Choroid plexus epithelial cell (primary cell): ENCODE results near the gene TSSK2.

Experiments used
- DNase-seq: peaks from one replicate; pipeline ENCODE4 v3.0.0-alpha.2; 2010; ENCODE audit warnings: low read depth
- H3K4me3 ChIP-seq: 2 replicates; pipeline ENCODE4 v1.5.1; 2011; ENCODE audit warnings: low read depth, mild to moderate bottlenecking, control low read depth, low read length, moderate library complexity
- TF ChIP-seq, protein P1 (sequence below): conservative IDR thresholded peaks from 2 replicates; pipeline ENCODE4 v1.5.1; 2011; ENCODE audit warnings: low read depth, mild to moderate bottlenecking, control low read depth, inconsistent platforms, low read length, moderate library complexity

The TSSK2 gene

DNA sequence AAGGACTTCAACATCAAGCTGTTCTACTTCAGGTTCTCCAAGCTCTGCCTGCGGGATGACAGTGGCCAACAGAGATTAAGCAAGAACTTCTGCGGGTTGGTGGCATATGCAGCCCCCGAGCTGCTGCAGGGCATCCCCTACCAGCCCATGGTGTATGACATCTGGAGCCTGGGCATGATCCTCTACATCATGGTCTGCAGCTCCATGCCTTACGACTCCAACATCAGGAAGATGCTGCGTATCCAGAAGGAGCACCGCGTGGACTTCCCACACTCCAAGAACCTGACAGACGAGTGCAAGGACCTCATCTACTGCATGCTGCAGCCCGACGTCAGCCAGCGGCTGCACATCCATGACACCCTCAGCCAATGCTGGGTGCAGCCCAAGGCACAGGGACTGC lies 6.1 kb upstream of the TSSK2 start:
- no peak overlapping the region for H3K4me3 ChIP-seq
- DNase-seq: no peak

GRCh38 chr22:19125474-19126308 lies 5.4 kb upstream of the TSSK2 start:
- H3K4me3 ChIP-seq: no peak overlapping the region
- TF ChIP-seq, protein P1, sequence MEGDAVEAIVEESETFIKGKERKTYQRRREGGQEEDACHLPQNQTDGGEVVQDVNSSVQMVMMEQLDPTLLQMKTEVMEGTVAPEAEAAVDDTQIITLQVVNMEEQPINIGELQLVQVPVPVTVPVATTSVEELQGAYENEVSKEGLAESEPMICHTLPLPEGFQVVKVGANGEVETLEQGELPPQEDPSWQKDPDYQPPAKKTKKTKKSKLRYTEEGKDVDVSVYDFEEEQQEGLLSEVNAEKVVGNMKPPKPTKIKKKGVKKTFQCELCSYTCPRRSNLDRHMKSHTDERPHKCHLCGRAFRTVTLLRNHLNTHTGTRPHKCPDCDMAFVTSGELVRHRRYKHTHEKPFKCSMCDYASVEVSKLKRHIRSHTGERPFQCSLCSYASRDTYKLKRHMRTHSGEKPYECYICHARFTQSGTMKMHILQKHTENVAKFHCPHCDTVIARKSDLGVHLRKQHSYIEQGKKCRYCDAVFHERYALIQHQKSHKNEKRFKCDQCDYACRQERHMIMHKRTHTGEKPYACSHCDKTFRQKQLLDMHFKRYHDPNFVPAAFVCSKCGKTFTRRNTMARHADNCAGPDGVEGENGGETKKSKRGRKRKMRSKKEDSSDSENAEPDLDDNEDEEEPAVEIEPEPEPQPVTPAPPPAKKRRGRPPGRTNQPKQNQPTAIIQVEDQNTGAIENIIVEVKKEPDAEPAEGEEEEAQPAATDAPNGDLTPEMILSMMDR: no peak
- DNase-seq: no peak

More for the DNA sequence above, 6.1 kb upstream of the TSSK2 start:
- TF ChIP-seq, protein P1: no peak

- H3K4me3 ChIP-seq: no peak overlapping the region
- TF ChIP-seq, protein P1: no peak
- no peak for DNase-seq
Measured at GRCh38 chr22:19126309-19127273, 4.5 kb upstream of the TSSK2 start.

DNA sequence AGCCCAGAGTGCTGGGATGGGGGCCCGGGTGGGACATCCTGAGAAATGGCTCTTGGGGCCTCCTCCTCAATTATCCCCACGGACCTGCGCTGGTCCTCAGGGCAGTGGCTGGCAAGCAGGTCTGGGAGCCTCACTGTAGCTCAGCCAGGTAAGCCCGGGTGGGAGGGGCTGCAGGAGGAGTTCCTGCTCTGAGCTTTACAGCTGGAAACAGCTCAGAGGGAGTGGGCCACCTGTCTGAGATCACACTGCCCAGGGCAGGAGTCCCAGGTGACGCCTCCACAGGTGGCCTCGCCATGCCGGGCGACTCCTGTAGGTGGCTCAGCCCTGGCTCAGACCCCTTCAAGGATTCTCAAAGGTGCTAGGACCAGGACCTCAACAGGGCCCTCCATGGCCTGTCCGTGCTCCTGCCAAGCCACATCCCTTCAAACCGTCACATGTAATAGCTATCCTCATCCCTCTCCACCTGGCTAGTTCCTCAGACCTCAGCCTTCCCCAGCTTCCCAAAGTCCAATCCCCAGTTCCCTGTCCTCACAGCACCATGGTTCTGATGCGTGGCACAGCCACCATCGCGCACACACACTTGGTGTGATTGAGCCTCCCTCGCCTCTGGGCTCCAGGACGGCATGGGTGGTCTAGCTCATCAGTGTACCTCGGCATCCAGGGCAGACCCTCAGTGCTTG lies 3.6 kb upstream of the TSSK2 start:
- no peak overlapping the region for H3K4me3 ChIP-seq
- DNase-seq: no peak
- TF ChIP-seq, protein P1: no peak

DNA sequence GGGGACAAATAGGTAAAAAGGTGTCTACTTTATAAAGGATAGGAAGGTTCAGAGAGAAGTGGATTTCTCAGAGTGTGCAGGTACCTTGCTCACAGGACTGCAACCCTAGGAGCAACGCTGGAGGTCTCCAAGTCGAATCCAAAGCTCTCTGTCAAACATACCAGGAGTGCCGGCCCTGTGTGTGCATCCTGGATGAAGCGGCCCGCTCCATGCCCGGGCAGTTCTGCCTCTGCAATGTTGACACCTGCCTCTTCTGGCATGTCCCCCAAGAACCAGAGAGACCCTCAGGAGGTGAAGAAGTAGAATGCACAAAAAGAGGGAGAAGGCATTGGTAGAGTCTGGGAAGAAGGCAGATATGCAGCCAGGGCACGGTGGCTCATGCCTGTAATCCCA lies 3.1 kb upstream of the TSSK2 start:
- TF ChIP-seq, protein P1: no peak
- no peak overlapping the region for H3K4me3 ChIP-seq
- no peak for DNase-seq

GRCh38 chr22:19128946-19129727 lies 2.0 kb upstream of the TSSK2 start:
- no peak for DNase-seq
- no peak overlapping the region for H3K4me3 ChIP-seq
- TF ChIP-seq, protein P1: no peak
